ENCODE results near the gene RAET1G.
"Not testable (repeated sequence)": the region's sequence is repeated elsewhere in the genome, so short reads cannot be mapped to it uniquely, and the experiment has no call there.

RAET1G gene

DNA sequence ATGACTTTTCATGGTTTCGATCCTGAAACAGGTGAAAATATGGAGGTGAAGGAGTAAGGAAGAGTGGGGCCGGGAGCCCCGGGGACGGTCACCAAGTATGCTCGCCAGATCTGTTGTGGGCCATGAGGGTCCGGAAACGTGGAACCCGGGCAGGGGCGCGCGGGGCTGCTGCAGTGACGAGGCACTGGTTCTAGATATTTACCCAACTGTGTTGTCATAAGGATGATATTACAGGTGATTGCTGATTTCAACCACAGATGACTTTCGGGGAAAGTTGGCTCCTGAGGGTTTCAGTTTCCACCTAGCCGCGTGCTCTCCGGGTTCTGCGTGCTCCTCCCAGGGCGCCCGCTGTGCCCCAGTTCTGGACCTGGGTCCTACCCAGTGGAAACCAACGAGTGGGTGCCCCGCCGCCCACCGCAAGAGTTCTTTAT, 12.2 kb downstream of the RAET1G start:
- DNase-seq = no peak

DNA sequence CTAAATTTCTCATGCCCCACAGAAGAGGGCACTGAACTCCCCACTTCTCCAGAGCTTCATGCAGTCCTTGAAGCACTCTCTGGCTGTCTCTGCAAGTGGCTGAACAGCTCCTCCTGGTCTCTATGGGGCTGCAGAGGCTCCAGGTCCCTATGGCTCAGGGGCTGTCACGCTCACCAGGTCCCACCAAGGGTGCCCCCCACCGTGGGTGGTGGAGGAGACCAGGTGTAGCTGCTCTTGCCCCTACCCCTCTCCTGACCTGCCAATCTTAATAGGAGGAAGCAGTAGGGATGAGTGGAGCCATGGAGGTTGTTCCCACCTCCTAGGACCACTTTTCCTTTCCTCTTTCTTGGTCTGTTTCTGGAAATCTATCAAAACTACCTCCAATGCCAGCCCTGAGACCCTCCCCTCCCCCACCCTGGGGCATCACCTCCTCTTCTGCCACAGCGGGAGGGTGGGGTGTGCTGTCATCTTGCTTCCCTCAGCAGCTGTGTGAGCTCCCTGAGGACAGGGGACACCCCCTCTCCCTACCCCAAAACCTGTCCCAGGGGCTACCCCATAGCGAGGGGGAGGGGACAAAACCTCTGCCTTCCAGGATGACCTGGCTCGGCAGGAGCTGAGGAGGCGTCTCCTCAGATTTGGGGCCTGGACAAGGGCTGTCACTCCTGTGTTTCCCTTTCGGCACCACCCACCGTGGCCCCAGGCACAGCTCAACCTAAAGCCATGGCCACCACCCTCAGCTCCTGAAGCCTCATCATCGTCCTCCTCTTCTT, 13.0 kb downstream of the RAET1G start:
- DNase-seq = no peak

DNA sequence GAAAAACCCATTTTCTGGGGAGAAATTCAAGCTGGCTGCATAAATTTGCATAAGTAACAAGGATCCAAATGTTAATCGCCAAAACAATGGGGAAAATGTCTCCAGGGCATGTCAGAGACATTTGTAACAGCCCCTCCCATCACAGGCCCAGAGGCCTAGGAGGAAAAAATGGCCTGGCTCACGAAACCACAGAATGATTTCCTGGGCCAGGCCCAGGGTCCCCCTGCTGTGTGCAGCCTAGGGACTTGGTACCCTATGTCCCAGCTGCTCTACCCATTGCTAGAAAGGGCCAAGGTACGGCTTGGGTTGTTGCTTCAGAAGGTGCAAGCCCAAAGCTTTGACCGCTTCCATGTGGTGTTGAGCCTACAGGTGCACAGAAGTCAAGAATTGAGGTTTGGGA, 14.4 kb downstream of the RAET1G start:
- DNase-seq = not testable (repeated sequence)

DNA sequence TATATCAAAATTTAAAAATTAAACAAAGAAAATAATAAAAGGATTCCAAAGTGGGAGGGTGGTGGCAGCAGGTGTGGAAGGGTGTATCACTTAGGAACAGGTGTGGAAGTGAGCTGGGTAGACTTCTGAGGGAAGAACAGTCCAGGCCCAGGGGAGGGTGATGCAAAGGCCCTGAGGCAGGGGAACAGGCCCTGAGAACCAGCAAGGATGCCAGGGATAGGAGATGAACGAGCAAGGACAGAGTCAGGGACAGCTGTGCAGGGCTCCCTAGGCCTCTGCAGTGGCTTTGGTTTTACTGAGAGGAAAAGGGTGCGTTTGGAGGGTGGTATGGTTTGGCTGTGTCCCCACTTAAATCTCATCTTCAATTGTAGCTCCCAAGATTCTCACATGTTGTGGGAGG, 15.6 kb downstream of the RAET1G start:
- DNase-seq = no peak

DNA sequence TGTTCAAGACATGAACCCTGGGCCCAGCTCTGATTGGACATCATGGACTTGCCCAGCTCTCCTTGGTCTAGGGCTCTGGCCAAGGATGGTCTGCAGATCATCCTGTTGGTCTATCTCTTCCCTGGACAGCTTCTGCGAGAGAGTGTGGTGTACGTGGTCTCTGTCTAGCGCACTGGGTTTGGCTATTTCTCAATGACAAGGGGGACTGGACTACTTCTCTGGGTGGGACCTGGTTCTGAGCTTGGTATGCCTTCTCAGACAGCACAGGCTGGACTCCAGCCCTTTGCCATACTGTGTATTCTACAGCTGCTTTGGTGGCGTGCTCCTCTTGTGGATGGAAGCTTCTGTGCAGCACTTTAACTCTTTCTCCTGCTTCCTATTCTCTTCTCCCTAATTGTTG, 16.5 kb downstream of the RAET1G start:
- DNase-seq = no peak

DNA sequence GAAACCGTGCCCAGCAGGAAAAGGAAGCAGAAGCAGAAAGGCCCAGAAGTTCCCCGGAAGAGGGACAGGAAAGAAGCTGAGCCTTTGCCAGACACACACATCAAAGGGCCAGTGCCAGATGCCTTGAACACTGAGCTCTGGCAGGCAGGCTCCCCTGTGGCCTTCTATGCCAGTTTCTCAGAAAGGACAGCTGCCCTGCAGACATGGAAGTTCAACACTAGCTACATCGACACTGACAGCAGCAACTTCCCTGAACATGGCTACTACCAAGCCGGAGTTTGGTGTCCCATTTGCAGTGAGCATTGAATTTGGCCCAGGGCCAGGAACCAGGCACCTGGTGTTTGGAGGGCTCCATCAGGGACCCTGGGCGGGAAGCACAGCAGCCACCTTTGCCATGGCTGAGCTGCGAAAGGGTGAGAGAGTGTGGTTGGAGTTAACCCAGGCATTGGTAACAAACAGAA, 17.0 kb downstream of the RAET1G start:
- no peak for DNase-seq

DNA sequence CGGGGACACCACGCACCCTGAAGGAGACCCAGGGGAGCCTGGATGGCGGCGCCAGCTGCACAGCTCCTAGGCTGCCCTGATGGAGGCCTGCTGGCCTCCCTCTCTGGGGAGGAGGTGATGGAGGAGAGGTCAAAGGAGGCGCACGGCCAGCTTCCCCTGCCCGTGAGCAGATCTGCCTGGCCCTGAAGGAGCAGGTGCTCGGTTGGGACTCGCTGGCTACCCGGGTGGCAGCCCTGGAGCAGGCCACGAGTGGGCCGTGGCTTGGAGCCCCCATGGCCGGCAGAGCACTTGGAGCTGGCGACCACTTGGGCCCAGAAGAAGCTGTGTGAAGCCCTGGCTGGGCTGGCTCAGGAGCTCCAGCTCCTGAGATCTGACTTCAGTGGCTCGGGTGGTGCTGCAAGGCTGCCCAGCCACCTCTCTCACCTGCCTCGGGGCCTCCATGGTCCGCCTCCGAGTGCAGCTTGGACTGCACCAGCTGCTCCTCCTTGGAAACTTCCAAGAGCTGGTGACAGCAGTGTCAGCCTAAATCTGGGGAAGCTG, 17.5 kb downstream of the RAET1G start:
- no peak for DNase-seq

DNA sequence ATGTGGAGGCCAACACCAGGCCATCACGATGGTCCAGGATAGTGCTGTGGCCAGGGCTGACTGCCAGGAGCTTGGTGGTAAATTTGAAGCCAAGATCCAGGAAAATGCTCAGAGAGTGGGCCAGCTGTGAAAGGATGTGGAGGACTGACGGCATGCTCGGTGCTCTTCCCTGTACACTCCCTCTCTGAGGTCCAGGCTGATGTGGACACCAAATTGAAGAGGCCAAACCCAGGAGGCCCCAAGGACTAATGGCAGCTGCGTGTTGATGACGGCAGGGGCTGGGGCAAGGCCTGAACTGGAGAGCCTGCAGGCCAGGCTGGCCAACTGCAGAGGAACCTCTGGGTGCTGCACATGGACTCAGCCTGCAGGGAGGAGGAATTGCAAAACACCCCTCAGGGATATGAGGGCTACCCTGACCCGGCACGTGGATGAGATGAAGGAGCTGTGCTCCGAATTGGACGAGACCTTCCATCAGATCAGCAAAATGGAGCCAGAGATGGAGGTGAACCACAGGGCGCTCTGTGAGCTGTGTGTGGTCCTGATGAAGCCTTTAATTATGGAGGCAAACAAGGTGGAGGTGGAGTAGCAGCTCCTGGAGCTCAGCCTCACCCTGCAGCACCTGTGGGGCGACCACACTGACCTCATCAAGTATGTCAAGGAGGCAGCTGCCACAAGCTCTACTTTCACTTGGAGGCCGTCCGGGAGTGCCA, 18.1 kb downstream of the RAET1G start:
- no peak for DNase-seq

DNA sequence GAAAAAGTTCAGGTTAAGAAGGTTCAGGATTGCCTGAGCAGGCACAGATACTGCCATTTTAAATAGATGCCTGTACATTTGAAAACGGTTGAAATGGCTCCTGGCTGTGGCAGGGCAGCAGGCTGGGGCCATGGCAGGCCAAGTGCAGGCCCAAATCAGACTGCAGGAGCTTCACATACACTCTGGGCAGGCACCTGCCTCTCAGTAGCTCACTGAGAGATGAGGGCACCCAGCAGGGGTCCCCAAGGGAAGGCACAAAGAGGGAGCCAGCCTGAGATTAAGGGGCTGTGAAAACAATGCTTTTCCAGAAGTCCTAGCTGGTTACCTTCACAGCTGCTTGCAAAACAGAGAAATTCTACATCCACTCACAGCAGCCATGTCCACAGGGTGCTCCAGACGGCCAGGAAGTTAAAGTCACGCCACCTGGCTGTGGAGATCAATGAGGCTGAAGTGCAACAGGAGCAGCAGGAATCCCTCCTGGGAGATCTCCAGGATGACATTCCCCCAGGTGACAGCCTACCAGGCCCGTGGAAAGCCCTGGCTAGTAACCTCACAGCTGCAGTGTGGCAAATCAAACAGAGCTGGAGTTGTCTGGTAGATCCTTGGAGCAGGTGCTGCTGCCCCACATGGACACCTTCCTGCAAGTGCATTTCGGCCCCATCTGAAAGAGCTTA, 18.8 kb downstream of the RAET1G start:
- DNase-seq = no peak

DNA sequence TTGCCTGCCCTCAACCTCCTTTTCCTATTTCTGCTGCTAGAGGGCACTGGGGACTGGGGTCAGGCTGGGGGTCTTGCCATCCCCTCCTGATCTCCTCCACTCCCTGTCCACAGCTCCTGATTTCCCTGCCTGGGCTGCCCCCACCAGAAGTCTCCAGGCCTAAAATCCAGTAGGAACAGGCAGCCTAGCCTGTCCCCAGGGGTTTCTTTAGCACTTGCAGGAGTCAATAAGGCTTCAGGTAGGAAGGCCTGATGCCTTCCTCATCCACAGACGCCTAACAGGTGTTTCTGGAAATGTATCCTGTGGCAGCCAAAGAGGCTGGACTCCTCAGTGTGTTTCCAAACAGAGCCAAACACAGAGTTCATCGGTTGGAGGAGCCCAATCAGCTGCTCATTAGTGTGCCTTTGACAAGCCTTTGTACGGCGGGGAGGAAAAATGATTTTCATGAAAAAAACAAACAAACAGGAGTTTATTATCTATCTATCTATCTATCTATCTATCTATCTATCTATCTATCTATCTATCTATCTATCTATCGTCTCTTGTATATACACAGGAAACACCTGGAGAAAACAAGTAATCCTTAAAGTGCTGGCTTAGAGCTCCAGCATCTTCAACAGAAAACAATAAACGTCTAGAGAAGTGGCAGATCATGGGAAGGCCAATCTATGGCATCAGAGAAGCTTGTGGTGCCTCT, 21.3 kb downstream of the RAET1G start:
- no peak for DNase-seq

DNA sequence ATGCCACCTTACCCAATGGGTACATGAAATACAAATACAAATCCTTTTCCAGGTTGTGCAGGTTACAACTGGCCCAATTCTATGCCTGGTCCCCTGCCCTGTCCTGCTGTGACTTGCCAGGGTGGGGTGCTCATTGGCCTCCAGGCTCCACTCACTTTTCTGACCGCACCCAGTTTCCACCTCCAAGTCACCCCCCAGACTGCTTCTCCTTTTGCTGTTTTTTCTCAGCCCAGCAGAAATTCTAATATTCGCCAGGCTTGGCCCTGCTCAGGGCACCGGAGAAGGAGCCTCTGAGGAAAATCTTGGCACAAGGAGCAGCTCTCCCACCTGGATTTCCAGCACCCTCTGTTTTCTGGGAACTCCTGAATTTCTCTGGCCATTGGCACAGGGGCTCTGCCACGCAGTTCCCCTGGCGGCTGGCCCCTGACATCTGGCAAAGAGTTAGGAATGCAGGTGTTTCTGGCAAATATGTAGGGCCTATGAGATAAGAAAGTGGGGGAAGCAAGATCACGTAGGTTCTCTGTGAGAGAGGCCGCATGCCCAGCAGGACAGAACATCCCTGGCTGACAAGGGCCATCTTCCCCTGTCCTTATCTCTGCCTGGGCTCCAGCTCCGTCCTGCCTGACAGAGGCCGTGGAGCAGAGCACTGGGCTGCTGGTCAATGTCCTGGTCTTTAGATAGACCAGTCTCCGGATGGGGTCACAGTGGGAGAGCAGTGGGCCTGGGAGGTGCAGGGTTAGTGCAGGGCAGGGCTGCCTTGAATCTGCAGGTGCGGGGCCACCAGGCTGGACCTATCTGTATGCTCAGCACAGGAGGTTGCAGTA, 22.1 kb downstream of the RAET1G start:
- no peak for DNase-seq

DNA sequence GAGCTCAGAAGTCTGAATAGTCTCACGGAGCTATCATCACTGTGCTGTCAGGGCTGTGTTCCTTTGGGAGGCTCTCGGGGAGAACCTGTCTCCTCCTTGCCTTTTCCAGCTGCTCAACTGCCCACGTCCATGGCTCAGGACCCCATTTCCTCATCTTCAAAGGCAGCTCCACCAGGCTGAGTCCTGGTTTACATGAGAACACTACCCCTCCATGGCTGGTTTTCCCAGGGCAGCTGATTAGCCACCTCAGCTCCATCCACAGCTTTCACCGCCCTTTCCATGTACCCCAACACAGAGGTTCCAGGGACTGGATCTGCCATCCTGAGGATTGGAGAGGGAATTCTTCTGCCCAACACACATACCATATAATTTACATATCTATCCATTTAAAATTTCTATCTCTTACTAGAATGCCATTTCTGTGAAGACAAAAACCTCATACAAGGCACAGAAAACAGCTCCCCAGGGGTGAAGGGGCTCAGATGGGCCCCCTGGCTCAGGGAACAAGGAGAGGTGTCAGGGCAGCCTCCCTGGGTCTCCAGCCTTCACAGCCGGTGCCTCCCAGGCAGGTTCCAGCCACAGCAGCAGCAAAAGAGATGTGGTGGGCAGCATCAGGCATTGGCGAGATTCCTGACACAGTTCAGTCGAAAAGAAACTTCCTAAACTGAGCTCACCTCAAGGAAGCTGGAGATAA, 22.8 kb downstream of the RAET1G start:
- no peak for DNase-seq

DNA sequence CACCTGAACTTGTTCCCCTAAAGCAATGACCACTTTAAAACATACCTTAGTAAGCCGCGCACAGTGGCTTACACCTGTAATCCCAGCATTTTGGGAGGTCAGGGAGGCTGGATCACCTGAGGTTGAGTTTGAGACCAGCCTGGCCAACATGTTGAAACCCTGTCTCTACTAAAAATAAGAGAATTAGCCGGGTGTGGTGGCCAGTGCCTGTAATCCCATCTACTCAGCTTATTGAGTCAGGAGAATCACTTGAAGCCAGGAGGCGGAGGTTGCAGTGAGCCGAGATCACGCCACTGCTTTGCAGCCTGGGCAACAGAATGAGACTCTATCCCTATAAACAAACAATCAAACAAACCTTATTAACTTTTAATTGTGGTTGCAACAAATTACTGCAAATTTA, 23.4 kb downstream of the RAET1G start:
- DNase-seq = no peak

DNA sequence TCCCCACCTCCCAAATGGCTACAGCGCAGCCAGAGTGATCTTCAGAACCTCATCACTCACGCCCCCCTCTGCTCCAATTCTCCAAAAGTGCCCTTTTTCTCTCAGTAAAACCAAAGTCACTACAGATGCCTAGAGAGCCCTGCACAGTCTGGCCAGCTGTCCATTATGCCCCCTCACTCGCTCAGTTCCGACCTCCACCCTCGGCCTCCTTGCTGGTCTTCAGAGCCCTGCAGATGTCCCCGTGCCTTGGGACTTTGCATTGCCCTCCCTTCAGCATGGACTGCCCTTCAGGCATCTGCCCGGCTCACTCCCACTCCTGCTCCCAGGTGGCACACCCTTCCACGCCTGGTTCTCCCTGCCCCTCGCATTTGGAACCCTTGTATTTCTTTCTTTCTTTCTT, 24.0 kb downstream of the RAET1G start:
- no peak for DNase-seq

DNA sequence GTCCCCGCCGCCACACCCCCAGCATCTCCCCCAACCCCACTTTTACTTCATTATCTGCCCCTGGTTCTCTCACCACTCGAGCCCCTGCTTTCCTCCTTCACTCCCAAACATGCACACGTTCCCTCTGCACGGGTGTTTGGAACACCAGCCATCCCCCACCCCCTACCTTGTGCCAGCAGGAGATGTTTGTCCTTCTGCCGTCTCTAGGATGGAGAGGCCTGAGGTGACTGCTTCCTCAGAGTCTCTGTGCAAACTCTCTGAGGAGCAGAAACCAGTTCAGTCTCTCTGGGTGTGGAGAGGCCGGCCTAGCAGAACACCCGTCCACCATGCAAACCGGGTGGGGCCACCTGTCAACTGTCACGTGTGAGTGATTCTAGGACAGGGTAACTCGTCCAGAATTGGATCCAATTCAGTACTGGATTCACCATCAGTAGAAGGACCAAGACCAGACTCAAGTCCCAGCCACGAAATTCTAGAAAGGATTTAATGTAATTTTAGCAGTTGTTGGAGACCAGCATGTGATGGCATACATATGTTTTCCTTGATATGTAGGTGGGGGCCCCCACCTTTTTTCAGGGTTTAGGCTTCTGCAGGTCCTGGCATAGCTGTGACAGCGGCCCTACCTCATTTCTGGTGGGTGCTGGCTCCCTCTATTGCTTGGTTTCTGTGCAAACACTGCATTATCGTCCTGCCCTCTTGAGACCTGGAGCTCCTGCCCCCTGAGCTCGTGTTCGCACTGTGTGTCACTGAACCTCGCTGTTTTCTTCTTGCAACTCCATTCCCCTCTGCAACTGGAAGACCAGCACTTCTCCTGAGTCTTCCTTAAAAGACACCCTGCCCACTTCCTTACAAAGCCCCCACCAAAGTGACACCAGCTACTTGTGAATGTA, 24.8 kb downstream of the RAET1G start, which contains the start of gene RAET1E:
Gene RAET1E (minus strand): TSS at position 259 of the 890 bp plus-strand sequence. CDS start 7,212 bp downstream, outside the sequence.
- DNase-seq = no peak

DNA sequence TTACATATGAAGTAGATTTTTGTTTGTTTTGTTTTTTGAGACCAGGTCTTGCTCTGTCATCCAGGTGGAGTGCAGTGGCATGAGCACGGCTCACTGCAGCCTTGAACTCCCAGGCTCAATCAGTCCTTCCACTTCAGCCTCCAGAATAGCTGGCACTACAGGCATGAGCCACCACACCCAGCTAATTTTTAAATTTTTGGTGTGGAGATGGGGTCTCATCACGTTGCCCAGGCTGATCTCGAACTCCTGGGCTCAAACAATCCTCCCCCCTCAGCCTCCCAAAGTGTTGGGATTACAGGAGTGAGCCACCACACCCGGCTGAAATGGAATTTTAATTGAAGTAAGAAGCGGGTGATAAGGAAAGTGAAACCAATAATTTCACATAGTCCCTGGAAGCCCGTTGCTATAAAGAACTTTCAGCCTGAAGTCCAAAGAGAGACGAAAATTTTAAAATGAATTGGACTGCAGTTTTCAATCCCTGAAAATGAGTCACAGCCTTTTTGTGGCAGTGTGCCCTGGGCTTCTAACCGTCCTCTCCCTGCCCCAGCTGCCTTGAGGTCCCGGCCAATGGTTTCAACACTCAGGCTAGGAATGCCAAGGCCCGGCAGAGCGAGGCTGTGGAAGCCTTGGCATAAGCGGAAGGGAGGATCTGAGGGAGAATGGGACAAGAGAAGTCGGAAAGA, 25.8 kb downstream of the RAET1G start:
- no peak for DNase-seq

DNA sequence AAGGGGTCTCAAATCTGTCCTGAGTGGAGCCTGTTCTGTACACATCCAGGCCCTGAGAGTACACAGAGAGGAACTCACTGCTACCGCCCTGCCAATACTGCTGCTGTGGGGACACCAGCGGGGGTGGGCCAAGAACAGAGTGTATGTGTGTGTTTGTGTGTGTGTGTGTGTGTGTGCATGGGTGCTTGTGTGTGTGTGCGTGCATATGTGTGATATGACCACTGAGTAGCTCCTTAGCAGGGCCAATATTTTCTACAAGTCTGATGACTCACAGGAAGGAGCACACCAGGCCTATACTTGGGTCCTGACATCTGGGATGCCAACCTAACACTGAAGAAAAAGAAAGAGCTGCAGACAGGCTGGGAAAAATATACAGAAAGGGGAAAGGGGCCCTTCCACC, 26.4 kb downstream of the RAET1G start:
- no peak for DNase-seq

DNA sequence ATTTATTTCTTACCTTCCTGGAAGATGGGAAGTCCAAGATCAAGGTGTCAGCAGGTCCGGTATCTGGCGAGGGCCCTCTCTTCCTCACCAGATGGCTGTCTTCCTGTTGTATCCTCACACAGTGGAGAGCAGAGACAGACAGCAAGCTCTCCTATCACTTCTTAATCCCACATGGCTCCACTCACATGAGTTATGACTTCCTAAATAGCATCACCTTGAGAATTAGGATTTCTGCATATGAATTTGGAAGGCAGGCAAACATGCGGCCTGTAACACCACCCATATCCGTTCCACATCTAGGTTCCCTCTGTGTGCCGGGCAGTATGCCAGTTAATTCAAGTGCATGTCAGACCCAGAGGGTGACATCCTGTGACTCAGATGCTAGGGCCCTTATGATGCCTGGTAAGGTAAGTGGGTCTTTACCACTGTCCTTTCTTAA, 27.1 kb downstream of the RAET1G start:
- peak; percentile 8 for DNase-seq

DNA sequence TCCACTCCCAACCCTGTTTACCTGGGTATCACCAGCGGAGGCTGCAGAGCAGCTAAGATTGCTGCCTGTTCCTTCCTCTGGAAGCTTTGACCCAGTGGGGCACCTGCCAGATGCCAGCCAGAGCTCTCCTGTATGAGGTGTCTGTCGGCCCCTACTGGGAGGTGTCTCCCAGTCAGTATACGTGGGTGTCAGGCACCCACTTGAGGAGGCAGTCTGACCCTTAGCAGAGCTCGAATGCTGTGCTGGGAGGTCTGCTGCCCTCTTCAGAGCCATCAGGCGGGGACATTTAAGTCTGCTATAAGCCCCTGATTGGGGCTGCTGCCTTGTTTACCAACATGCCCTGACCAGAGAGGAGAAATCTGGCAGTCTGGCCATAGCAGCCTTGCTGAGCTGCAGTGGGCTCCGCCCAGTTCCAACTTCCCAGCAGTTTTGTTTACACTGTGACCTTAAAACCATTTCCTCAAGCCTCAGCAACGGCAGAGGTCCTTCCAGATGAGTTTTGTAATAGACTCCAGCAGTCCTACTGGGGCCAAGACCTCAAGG, 27.8 kb downstream of the RAET1G start:
- DNase-seq = no peak
